Measurements from ENCODE around the gene GALNT10. TPM values are rescaled to one million over a fixed set of nuclear protein-coding genes. Genes with fewer than 3 reads are reported as not detected.

The GALNT10 gene
- total and polyA plus RNA-seq, 9 of the 15 experiments (the other 6 are each of a cell fraction or from before 2014, with no cell fraction given) = 4.6 to 37.1 (median 13.3) TPM

DNA sequence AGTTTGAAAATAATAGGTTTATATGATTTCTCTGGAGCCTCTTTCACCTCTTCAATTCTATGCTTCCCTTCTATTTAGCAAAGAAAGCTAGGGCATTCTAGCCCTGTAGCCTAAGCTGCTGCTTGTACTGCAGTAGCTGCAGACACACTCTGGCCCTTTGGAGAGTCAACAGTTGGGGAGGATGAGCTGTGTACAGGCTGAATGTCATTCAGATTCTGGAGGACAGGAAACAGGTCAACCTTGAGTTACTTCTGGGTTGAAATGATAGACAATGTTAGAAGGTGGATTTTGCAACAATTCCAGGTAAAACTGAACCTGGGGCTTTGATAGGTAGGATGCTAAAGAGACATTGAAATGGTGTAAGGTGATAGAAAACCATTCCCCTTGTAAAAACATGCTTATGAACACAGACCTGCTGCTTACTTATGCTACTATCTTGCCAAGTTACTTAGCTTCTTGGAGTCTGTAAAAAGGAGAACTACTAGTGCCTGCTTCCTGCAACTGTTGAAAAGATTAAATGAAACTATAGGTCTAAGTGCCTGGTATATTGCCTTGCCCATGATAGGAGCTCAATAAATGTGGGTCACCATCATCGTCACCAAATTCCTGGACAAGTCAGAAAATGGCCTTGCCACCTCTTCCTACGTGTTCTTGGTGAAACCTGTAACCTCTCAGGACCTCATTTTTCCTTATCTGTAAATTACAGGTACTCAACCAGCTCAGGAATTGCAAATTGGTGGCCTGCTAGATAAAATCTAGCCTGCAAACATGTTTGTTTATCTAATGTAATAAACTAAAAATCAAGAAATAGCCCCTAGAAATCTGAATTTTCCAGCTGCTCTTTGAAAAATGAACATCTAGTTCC is 83.7 kb downstream of the GALNT10 start (continued):
- TF ChIP-seq RNF219 (CRISPR knock-in tag; IDR thresholded peaks at IDR 0.05) (no peak), PBX2 (CRISPR knock-in tag; IDR thresholded peaks at IDR 0.05; ENCODE audit: low read depth) (no peak), PBX2 (tag; conservative IDR thresholded peaks at IDR 0.05; ENCODE audit: low read depth) (no peak), ZNF146 (CRISPR knock-in tag; IDR thresholded peaks at IDR 0.05; ENCODE audit: unreplicated experiment) (no peak), HDAC1 (IDR thresholded peaks at IDR 0.05) (no peak), ELF1 (tag; IDR thresholded peaks at IDR 0.05) (no peak), ZNF354B (CRISPR knock-in tag; IDR thresholded peaks at IDR 0.05) (no peak), PRMT5 (CRISPR knock-in tag; IDR thresholded peaks at IDR 0.05) (no peak), GATA2 (CRISPR knock-in tag; IDR thresholded peaks at IDR 0.05) (no peak), LARP7 (IDR thresholded peaks at IDR 0.05) (no peak), ZBTB7A (IDR thresholded peaks at IDR 0.05; ENCODE audit: borderline replicate concordance, control insufficient read depth, low read depth, low read length) (no peak)

Measured in K562 (cell line).